Hepatocyte (in vitro differentiated cells): ENCODE data around the gene D2HGDH.

ENCODE experiments used
- EZH2 ChIP-seq: fragments of 200-600 bp; sonication (generic); IDR thresholded peaks from 2 replicates; pipeline ENCODE4 v1.6.1; 2016; ENCODE audit warnings: antibody characterized with exemption, mild to moderate bottlenecking, borderline replicate concordance
- TF ChIP-seq, protein P1 (sequence below): fragments of 200-600 bp; sonication (generic); IDR thresholded peaks from 2 replicates; pipeline ENCODE4 v1.5.1; 2016; ENCODE audit warnings: antibody characterized with exemption, mild to moderate bottlenecking; ENCODE audit not compliant: poor library complexity

DNA sequence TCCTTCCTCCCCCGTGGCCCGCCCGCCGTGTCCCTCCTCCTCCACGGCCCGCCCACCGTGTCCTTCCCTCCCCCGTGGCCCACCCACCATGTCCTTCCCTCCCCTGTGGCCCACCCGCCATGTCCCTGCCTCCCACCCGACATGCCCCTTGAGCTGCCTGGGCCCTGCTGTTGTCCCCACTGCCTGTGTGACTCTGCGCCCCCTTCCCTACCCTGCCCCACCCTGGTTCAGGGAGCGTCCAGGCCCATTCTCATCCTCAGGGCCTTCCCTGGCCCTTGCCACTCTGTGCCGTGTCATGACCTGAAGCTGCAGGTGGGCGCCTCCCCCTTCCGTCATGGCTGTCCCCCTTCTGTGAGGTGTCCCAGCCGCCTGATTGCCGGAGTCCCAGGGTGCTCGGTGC is 20.7 kb downstream of the D2HGDH start:
- TF ChIP-seq, protein P1, sequence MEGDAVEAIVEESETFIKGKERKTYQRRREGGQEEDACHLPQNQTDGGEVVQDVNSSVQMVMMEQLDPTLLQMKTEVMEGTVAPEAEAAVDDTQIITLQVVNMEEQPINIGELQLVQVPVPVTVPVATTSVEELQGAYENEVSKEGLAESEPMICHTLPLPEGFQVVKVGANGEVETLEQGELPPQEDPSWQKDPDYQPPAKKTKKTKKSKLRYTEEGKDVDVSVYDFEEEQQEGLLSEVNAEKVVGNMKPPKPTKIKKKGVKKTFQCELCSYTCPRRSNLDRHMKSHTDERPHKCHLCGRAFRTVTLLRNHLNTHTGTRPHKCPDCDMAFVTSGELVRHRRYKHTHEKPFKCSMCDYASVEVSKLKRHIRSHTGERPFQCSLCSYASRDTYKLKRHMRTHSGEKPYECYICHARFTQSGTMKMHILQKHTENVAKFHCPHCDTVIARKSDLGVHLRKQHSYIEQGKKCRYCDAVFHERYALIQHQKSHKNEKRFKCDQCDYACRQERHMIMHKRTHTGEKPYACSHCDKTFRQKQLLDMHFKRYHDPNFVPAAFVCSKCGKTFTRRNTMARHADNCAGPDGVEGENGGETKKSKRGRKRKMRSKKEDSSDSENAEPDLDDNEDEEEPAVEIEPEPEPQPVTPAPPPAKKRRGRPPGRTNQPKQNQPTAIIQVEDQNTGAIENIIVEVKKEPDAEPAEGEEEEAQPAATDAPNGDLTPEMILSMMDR = no peak
- no peak for TF ChIP-seq EZH2
